ENCODE results near the gene SHKBP1. TPM values are rescaled to one million over a fixed set of nuclear protein-coding genes. Genes with fewer than 3 reads are reported as not detected.

The SHKBP1 gene
- total RNA-seq, 1 donor, result 16.3 TPM

GRCh38 chr19:40626918-40627317 is 50.2 kb downstream of the SHKBP1 start:
- no peaks in the 10 kb centered on the region for H3K9me3 ChIP-seq (ENCODE audit: low read depth, low read length)
- H3K27me3 ChIP-seq (ENCODE audit: insufficient read depth, low read length), result no peaks in the 10 kb centered on the region
- no peak overlapping the region for H3K27ac ChIP-seq (ENCODE audit: low read depth, low read length)
- H2AFZ ChIP-seq (ENCODE audit: low read length), result no peak overlapping the region
- no peaks in the 10 kb centered on the region for H3K79me2 ChIP-seq (ENCODE audit: insufficient read depth, low read length)
- H3K36me3 ChIP-seq (ENCODE audit: insufficient read depth, low read length), result peaks cover 24% of the 10 kb centered on the region
- no peaks in the 10 kb centered on the region for H3K4me1 ChIP-seq (ENCODE audit: insufficient read depth, low read length)
- no peak for TF ChIP-seq CTCF (IDR thresholded peaks at IDR 0.05; ENCODE audit: extremely low read depth, low read depth, low read length)
- H3K4me3 ChIP-seq (ENCODE audit: insufficient read depth, low read length), result no peak overlapping the region
- no peak overlapping the region for H3K4me2 ChIP-seq (ENCODE audit: insufficient read depth, low read length)
- peaks cover 2% of the 10 kb centered on the region for H4K20me1 ChIP-seq (ENCODE audit: insufficient read depth, low read length)
- no peak for DNase-seq (ENCODE audit: insufficient read length, low spot score, missing footprints)

GRCh38 chr19:40627486-40628279 is 51.0 kb downstream of the SHKBP1 start:
- Histone ChIP-seq H3K27me3 (ENCODE audit: insufficient read depth, low read length) (no peaks in the 10 kb centered on the region), H3K9me3 (ENCODE audit: low read depth, low read length) (no peaks in the 10 kb centered on the region), H3K79me2 (ENCODE audit: insufficient read depth, low read length) (no peaks in the 10 kb centered on the region), H3K36me3 (ENCODE audit: insufficient read depth, low read length) (peaks cover 20% of the 10 kb centered on the region), H3K4me3 (ENCODE audit: insufficient read depth, low read length) (no peak overlapping the region), H3K27ac (ENCODE audit: low read depth, low read length) (no peak overlapping the region), H3K4me2 (ENCODE audit: insufficient read depth, low read length) (no peak overlapping the region), H2AFZ (ENCODE audit: low read length) (no peak overlapping the region), H3K4me1 (ENCODE audit: insufficient read depth, low read length) (no peaks in the 10 kb centered on the region), H4K20me1 (ENCODE audit: insufficient read depth, low read length) (peaks cover 2% of the 10 kb centered on the region)
- TF ChIP-seq CTCF (IDR thresholded peaks at IDR 0.05; ENCODE audit: extremely low read depth, low read depth, low read length), result no peak
- DNase-seq (ENCODE audit: insufficient read length, low spot score, missing footprints), result peak; percentile 39

- no peak for TF ChIP-seq CTCF (IDR thresholded peaks at IDR 0.05; ENCODE audit: extremely low read depth, low read depth, low read length)
- peaks cover 10% of the 10 kb centered on the region for H3K36me3 ChIP-seq (ENCODE audit: insufficient read depth, low read length)
Measured at GRCh38 chr19:40629346-40629745, 52.7 kb downstream of the SHKBP1 start.

GRCh38 chr19:40630571-40631160 is 54.0 kb downstream of the SHKBP1 start:
- Histone ChIP-seq H4K20me1 (ENCODE audit: insufficient read depth, low read length) (no peaks in the 10 kb centered on the region), H2AFZ (ENCODE audit: low read length) (no peak overlapping the region), H3K4me2 (ENCODE audit: insufficient read depth, low read length) (no peak overlapping the region), H3K27me3 (ENCODE audit: insufficient read depth, low read length) (no peaks in the 10 kb centered on the region), H3K36me3 (ENCODE audit: insufficient read depth, low read length) (peaks cover 7% of the 10 kb centered on the region), H3K79me2 (ENCODE audit: insufficient read depth, low read length) (no peaks in the 10 kb centered on the region), H3K9me3 (ENCODE audit: low read depth, low read length) (no peaks in the 10 kb centered on the region), H3K27ac (ENCODE audit: low read depth, low read length) (no peak overlapping the region), H3K4me1 (ENCODE audit: insufficient read depth, low read length) (peaks cover 16% of the 10 kb centered on the region), H3K4me3 (ENCODE audit: insufficient read depth, low read length) (no peak overlapping the region)
- TF ChIP-seq CTCF (IDR thresholded peaks at IDR 0.05; ENCODE audit: extremely low read depth, low read depth, low read length), result no peak
- no peak for DNase-seq (ENCODE audit: insufficient read length, low spot score, missing footprints)

More at GRCh38 chr19:40629346-40629745, 52.7 kb downstream of the SHKBP1 start:
- H3K9me3 ChIP-seq (ENCODE audit: low read depth, low read length), result no peaks in the 10 kb centered on the region
- H3K4me2 ChIP-seq (ENCODE audit: insufficient read depth, low read length), result no peak overlapping the region
- H3K27ac ChIP-seq (ENCODE audit: low read depth, low read length), result no peak overlapping the region
- H2AFZ ChIP-seq (ENCODE audit: low read length), result no peak overlapping the region
- no peak overlapping the region for H3K4me3 ChIP-seq (ENCODE audit: insufficient read depth, low read length)
- DNase-seq (ENCODE audit: insufficient read length, low spot score, missing footprints), result peak; percentile 66
- H3K4me1 ChIP-seq (ENCODE audit: insufficient read depth, low read length), result peaks cover 16% of the 10 kb centered on the region
- no peaks in the 10 kb centered on the region for H3K27me3 ChIP-seq (ENCODE audit: insufficient read depth, low read length)
- H4K20me1 ChIP-seq (ENCODE audit: insufficient read depth, low read length), result no peaks in the 10 kb centered on the region
- no peaks in the 10 kb centered on the region for H3K79me2 ChIP-seq (ENCODE audit: insufficient read depth, low read length)
